HTERT RPE-1 (cell line): ENCODE measurements around the gene CXorf49.
"Not testable (repeated sequence)": the region's sequence is repeated elsewhere in the genome, so short reads cannot be mapped to it uniquely, and the experiment has no call there.

Experiments
- in situ Hi-C: fragments of 300-500 bp; cut with MboI; formaldehyde crosslinking; loops from 4 replicates; pipeline ENCODE4 v1.14.3; 2020; ENCODE audit warnings: low sequenced_read_pairs

The CXorf49 gene

GRCh38 chrX:71718185-71718584 is at the start of gene CXorf49:
Gene CXorf49, minus strand, starts transcription at chrX:71718285. Its CDS starts 134 bp downstream, at chrX:71718151.
- in situ Hi-C loops = not testable (repeated sequence)

- in situ Hi-C loops = not testable (repeated sequence)
Measured at GRCh38 chrX:71767134-71767533, 49.0 kb upstream of the CXorf49 start.

GRCh38 chrX:71765613-71766012 is 47.5 kb upstream of the CXorf49 start:
- in situ Hi-C loops = not testable (repeated sequence)

- in situ Hi-C loops = not testable (repeated sequence)
Measured at GRCh38 chrX:71764832-71765231, 46.7 kb upstream of the CXorf49 start.

- in situ Hi-C loops = not testable (repeated sequence)
Measured at GRCh38 chrX:71763049-71763448, 45.0 kb upstream of the CXorf49 start, which contains the start of gene CXorf49B. Gene CXorf49B, plus strand, starts transcription at chrX:71763349. Its CDS starts 75 bp downstream, at chrX:71763424.

GRCh38 chrX:71760688-71761281 is 42.7 kb upstream of the CXorf49 start:
- in situ Hi-C loops = not testable (repeated sequence)

GRCh38 chrX:71720289-71720886 is 2.3 kb upstream of the CXorf49 start:
- in situ Hi-C loops = not testable (repeated sequence)

- in situ Hi-C loops = not testable (repeated sequence)
Measured at GRCh38 chrX:71719195-71719594, 1.1 kb upstream of the CXorf49 start.

GRCh38 chrX:71716323-71716722 is 1.8 kb downstream of the CXorf49 start:
- in situ Hi-C loops = not testable (repeated sequence)

GRCh38 chrX:71715551-71715950 is 2.5 kb downstream of the CXorf49 start:
- in situ Hi-C loops = not testable (repeated sequence)

- in situ Hi-C loops = not testable (repeated sequence)
Measured at GRCh38 chrX:71714064-71714463, 4.0 kb downstream of the CXorf49 start.

GRCh38 chrX:71702853-71703252 is 15.2 kb downstream of the CXorf49 start:
- in situ Hi-C loops = not testable (repeated sequence)

- in situ Hi-C loops = not testable (repeated sequence)
Measured at GRCh38 chrX:71699023-71699344, 19.1 kb downstream of the CXorf49 start.

- in situ Hi-C loops = not testable (repeated sequence)
Measured at GRCh38 chrX:71698299-71699022, 19.6 kb downstream of the CXorf49 start.

- in situ Hi-C loops = not testable (repeated sequence)
Measured at GRCh38 chrX:71697466-71698298, 20.4 kb downstream of the CXorf49 start.

- in situ Hi-C loops = not testable (repeated sequence)
Measured at GRCh38 chrX:71696641-71697465, 21.2 kb downstream of the CXorf49 start.

GRCh38 chrX:71679575-71680207 is 38.4 kb downstream of the CXorf49 start:
- in situ Hi-C loops = no loop called here

GRCh38 chrX:71677195-71677594 is 40.9 kb downstream of the CXorf49 start:
- in situ Hi-C loops = not testable (repeated sequence)

GRCh38 chrX:71676068-71676795 is 41.9 kb downstream of the CXorf49 start:
- in situ Hi-C loops = not testable (repeated sequence)
